Dendritic cell treated with granulocyte-macrophage colony-stimulating factor and Interleukin-4, amounts not matched to agents 40 ng/mL and 50 ng/mL, for 4 days (primary cell): ENCODE measurements around the gene GMEB2.

Experiments used
- H3K27ac Mint-ChIP-seq: one replicate; pipeline ENCODE4 v1.8.0; 2022; ENCODE audit warnings: mild to moderate bottlenecking, mixed read lengths
- H3K27me3 Mint-ChIP-seq: one replicate; pipeline ENCODE4 v1.8.0; 2022; ENCODE audit warnings: mild to moderate bottlenecking, mixed read lengths
- H3K36me3 Mint-ChIP-seq: one replicate; pipeline ENCODE4 v1.8.0; 2022; ENCODE audit warnings: low read depth, mixed read lengths
- H3K4me1 Mint-ChIP-seq: one replicate; pipeline ENCODE4 v1.8.0; 2022; ENCODE audit warnings: low read depth, mixed read lengths
- H3K4me3 Mint-ChIP-seq: one replicate; pipeline ENCODE4 v1.8.0; 2022; ENCODE audit warnings: mild to moderate bottlenecking, moderate library complexity, mixed read lengths
- H3K9me3 Mint-ChIP-seq: one replicate; pipeline ENCODE4 v1.8.0; 2022; ENCODE audit warnings: mixed read lengths
- intact Hi-C: fragments of 100-400 bp; cut with micrococcal nuclease; formaldehyde crosslinking; loops from one replicate; pipeline ENCODE4 v1.15.0; 2022

GMEB2 gene

DNA sequence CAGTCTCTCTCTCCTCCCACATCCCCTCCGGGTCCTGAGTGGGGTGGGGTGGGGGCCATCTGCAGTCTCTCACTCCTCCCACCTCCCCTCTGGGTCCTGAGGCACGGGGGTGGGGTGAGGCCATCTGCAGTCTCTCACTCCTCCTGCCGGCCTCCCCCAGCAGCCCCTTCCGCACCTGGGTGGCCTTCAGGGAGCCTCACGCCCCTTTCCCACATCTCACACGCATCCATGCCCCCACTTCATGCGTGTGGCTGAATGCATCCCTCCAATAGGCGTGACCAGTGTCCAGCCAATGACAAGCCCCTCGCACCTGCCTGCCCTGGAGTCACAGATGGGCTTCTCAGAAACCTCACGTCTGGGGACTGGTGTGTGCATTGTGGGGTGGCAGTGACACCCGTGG, 78.4 kb downstream of the GMEB2 start:
- Mint-ChIP-seq H3K36me3 (no peaks in the 10 kb centered on the region), H3K9me3 (no peaks in the 10 kb centered on the region)
- intact Hi-C loops = no loop called here

GRCh38 chr20:63547725-63548480, 79.0 kb downstream of the GMEB2 start, which contains the start of gene SRMS:
Gene SRMS (minus strand): TSS chr20:63547749. CDS start chr20:63547463, 286 bp downstream.
- peaks cover 88% of the 10 kb centered on the region for H3K27me3 Mint-ChIP-seq
- no peaks in the 10 kb centered on the region for H3K9me3 Mint-ChIP-seq
- H3K4me3 Mint-ChIP-seq = no peak within 1 kb of the TSS
- intact Hi-C loops = no loop called here
- H3K27ac Mint-ChIP-seq = no peak within 1 kb of the TSS
- peaks cover 12% of the 10 kb centered on the region for H3K4me1 Mint-ChIP-seq
- no peaks in the 10 kb centered on the region for H3K36me3 Mint-ChIP-seq

More for the DNA sequence above, 78.4 kb downstream of the GMEB2 start:
- H3K27me3 Mint-ChIP-seq = peaks cover 90% of the 10 kb centered on the region
- H3K4me3 Mint-ChIP-seq = no peak overlapping the region
- peaks cover 17% of the 10 kb centered on the region for H3K4me1 Mint-ChIP-seq
- no peak overlapping the region for H3K27ac Mint-ChIP-seq

DNA sequence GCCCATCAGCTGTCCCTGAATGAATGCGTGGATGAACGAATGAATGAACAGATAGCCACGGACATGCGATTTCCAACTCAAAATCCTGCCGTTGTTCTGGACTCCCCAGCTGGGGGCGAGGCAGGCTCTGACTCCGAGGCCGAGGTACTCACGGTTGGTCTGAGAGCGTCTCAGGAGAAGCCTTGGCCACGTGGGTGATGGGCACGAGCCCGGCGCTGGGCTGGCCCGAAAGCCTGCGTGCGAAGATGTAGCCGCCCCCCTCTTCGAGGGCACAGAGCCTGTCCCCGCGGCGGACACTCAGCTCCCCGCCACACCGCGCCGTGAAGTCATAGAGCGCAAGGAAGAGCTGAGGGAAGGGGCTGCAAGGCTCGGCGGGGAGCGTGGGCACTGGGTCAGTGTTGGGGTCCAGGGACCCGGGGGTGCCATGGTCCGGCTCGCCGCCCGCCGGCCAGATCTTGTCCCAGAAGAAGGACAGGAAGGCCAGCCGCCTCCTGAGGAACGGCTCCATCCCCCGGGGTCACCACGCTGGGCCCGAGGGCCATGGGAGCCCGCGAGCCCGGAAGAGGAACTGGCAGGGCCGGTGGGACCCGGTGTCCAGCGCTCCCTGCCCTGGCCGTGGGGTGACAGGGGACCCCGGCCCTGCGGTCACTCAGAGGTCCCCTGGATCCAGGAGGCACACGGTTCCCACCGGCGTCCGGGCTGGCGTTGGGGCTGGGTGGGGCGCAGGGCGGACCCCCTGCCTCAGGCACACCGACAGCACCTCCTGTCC, 79.8 kb downstream of the GMEB2 start:
- H3K4me1 Mint-ChIP-seq = peaks cover 5% of the 10 kb centered on the region
- H3K4me3 Mint-ChIP-seq = no peak overlapping the region
- intact Hi-C loops = no loop called here
- H3K27me3 Mint-ChIP-seq = peaks cover 85% of the 10 kb centered on the region
- H3K27ac Mint-ChIP-seq = no peak overlapping the region
- no peaks in the 10 kb centered on the region for H3K36me3 Mint-ChIP-seq
- no peaks in the 10 kb centered on the region for H3K9me3 Mint-ChIP-seq

GRCh38 chr20:63546256-63546955, 80.5 kb downstream of the GMEB2 start:
- no peaks in the 10 kb centered on the region for H3K9me3 Mint-ChIP-seq
- intact Hi-C loops = no loop called here
- H3K4me3 Mint-ChIP-seq = no peak overlapping the region
- H3K4me1 Mint-ChIP-seq = peaks cover 5% of the 10 kb centered on the region
- H3K36me3 Mint-ChIP-seq = no peaks in the 10 kb centered on the region
- no peak overlapping the region for H3K27ac Mint-ChIP-seq
- H3K27me3 Mint-ChIP-seq = peaks cover 84% of the 10 kb centered on the region

DNA sequence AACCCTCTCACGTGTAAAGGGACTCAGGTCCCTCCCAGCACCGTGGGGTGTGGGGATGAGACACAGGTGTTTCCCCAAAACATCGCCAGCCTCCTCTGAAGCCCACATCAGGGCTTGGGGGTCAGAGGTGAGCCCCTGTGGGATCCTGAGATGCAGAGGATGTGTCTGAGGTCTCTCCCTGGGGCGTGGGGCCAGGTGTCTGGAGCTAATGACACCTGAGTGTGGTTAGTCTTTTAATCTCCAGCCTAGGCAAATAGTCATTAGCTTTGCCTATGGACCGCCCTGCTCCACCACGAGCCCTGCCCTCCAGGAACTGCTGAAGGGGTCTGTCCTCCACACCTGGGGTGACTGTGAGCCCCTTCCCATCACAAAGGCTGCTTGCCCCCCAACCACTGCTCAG, 81.1 kb downstream of the GMEB2 start:
- no peaks in the 10 kb centered on the region for H3K36me3 Mint-ChIP-seq
- peaks cover 5% of the 10 kb centered on the region for H3K4me1 Mint-ChIP-seq
- peaks cover 82% of the 10 kb centered on the region for H3K27me3 Mint-ChIP-seq

GRCh38 chr20:63544958-63545516, 81.9 kb downstream of the GMEB2 start:
- peaks cover 5% of the 10 kb centered on the region for H3K4me1 Mint-ChIP-seq
- no peak overlapping the region for H3K27ac Mint-ChIP-seq
- no peak overlapping the region for H3K4me3 Mint-ChIP-seq
- H3K27me3 Mint-ChIP-seq = peaks cover 82% of the 10 kb centered on the region
- no peaks in the 10 kb centered on the region for H3K36me3 Mint-ChIP-seq
- intact Hi-C loops = no loop called here
- no peaks in the 10 kb centered on the region for H3K9me3 Mint-ChIP-seq

More for the DNA sequence above, 81.1 kb downstream of the GMEB2 start:
- Mint-ChIP-seq H3K27ac (no peak overlapping the region), H3K4me3 (no peak overlapping the region), H3K9me3 (no peaks in the 10 kb centered on the region)
- intact Hi-C loops = no loop called here

DNA sequence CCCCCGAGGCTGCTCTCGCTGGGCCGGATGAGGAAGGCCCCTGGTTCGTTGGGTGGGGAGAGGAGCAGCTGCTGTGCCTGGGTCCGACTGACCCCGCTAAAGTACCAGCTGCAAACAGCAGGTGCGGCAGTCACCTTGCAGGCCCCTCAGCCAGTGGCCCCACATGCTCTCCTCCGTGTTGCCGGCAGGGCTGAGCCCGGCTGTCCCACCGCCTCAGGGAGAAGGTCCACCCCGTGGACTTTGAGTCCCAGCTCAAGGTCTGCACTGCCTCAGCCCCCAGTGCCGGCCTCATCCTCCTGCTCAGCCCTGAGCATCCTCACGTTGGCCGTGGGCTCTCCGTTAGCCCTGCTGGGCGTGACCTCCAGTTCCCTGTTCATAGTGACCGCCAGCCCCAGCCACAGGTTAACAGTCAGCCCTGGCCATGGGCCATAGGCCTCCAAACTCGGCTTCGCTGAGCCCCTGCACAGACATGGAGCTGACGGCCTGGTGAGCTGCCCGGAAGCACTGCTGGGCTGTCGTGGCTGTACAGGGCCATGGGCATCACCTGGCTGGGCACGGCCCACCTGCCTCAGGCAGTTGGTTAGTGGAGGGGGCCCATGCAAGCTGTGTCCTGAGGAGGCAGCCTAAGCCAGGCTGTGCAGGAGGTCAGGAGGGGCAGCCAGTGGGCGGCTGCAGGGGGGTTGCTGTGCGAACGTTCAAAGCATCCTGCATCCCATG, 82.5 kb downstream of the GMEB2 start:
- Mint-ChIP-seq H3K36me3 (no peaks in the 10 kb centered on the region), H3K27me3 (peaks cover 82% of the 10 kb centered on the region), H3K9me3 (no peaks in the 10 kb centered on the region), H3K27ac (no peak overlapping the region), H3K4me1 (peaks cover 5% of the 10 kb centered on the region), H3K4me3 (no peak overlapping the region)
- intact Hi-C loops = no loop called here

- intact Hi-C loops = no loop called here
- Mint-ChIP-seq H3K4me3 (no peak overlapping the region), H3K27ac (no peak overlapping the region), H3K9me3 (no peaks in the 10 kb centered on the region), H3K36me3 (no peaks in the 10 kb centered on the region), H3K27me3 (peaks cover 82% of the 10 kb centered on the region), H3K4me1 (peaks cover 5% of the 10 kb centered on the region)
These were observed 83.2 kb downstream of the GMEB2 start for GRCh38 chr20:63543733-63544132.

DNA sequence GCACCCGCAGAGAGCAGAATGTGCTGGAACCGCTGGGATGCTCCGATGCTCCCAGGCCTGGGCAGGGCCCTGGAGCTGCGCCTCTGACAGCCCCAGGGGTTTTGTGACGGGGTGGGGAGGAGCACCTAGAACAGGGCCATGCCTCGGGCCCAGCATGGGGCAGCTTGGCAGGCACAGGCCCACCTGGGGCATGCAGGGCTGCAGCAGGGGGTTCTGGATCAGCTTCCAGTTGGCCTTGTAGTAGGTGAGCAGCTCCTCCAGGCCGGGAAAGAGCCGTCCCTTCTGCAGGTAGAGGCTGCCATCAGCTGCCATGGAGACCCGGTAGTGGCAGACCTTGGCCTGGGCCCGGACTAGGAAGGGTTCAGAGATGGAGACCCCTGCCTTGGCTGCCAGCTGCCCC, 83.8 kb downstream of the GMEB2 start:
- Mint-ChIP-seq H3K4me3 (no peak overlapping the region), H3K27ac (no peak overlapping the region), H3K36me3 (no peaks in the 10 kb centered on the region), H3K4me1 (peaks cover 7% of the 10 kb centered on the region), H3K9me3 (no peaks in the 10 kb centered on the region), H3K27me3 (peaks cover 76% of the 10 kb centered on the region)
- intact Hi-C loops = no loop called here

DNA sequence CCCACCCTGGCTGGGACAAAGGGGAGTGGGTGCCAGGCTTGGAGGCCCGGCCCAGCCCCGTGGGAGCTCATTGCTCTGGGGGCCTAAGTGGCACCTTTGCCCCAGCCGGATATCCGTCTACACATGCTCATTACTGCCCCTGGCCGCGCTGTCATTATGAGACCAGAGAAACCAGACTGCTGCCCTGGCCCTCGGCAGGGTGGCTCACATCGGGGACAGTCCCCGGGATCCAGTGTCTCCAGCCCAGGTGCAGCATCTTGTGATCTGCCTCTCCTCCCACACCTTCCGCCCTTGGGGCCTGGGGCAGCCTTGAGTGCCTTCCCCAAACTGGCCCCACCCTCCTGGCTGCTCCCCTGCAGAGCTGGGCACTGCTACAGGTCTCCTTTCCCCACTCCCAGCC, 84.2 kb downstream of the GMEB2 start:
- Mint-ChIP-seq H3K27ac (no peak overlapping the region), H3K4me3 (no peak overlapping the region), H3K4me1 (peaks cover 11% of the 10 kb centered on the region), H3K36me3 (no peaks in the 10 kb centered on the region), H3K9me3 (no peaks in the 10 kb centered on the region), H3K27me3 (peaks cover 72% of the 10 kb centered on the region)
- intact Hi-C loops = no loop called here

GRCh38 chr20:63542031-63542559, 84.8 kb downstream of the GMEB2 start:
- H3K4me3 Mint-ChIP-seq = no peak overlapping the region
- H3K4me1 Mint-ChIP-seq = peaks cover 16% of the 10 kb centered on the region
- H3K27ac Mint-ChIP-seq = no peak overlapping the region
- intact Hi-C loops = no loop called here
- H3K27me3 Mint-ChIP-seq = peaks cover 67% of the 10 kb centered on the region
- no peaks in the 10 kb centered on the region for H3K36me3 Mint-ChIP-seq
- H3K9me3 Mint-ChIP-seq = no peaks in the 10 kb centered on the region

GRCh38 chr20:63541371-63541770, 85.5 kb downstream of the GMEB2 start:
- H3K36me3 Mint-ChIP-seq = no peaks in the 10 kb centered on the region
- intact Hi-C loops = no loop called here

More at GRCh38 chr20:63541371-63541770, 85.5 kb downstream of the GMEB2 start:
- no peak overlapping the region for H3K4me3 Mint-ChIP-seq
- peaks cover 24% of the 10 kb centered on the region for H3K4me1 Mint-ChIP-seq
- peaks cover 61% of the 10 kb centered on the region for H3K27me3 Mint-ChIP-seq
- no peak overlapping the region for H3K27ac Mint-ChIP-seq
- H3K9me3 Mint-ChIP-seq = no peaks in the 10 kb centered on the region
